OCI-LY7 (cell line): ENCODE results near the gene CLCN2. TPM values are rescaled to one million over a fixed set of nuclear protein-coding genes. Genes with fewer than 3 reads are reported as not detected.

Experiments used
- BruUV-seq: library from RNA; stranded (reverse); fragments of 400-500 nt; replicated peaks from 2 replicates; lab custom pipeline; 2021; lab: Mats Ljungman, UMichigan
- CTCF ChIA-PET: fragments of 300-600 bp; sonication (Branson Sonifier 250); formaldehyde crosslinking; loops from one replicate; lab custom pipeline; 2022; ENCODE audit warnings: antibody characterized with exemption; ENCODE audit not compliant: unreplicated experiment; lab: Charles Lee
- POLR2A ChIA-PET: fragments of 300-600 bp; sonication (Branson Sonifier 250); formaldehyde crosslinking; loops from one replicate; lab custom pipeline; 2022; ENCODE audit warnings: antibody characterized with exemption; lab: Charles Lee
- DNase-seq: peaks from one replicate; pipeline ENCODE4 v3.0.0-alpha.2; 2015; ENCODE audit warnings: low spot score
- H2AFZ ChIP-seq: fragments of 200-600 bp; sonication (generic), shearing (Covaris generic); 2 replicates; pipeline ENCODE4 v1.6.1; 2014; ENCODE audit warnings: mild to moderate bottlenecking, antibody characterized with exemption, low read length, moderate library complexity
- H3K27ac ChIP-seq: fragments of 200-600 bp; sonication (generic); 2 replicates; pipeline ENCODE4 v1.5.1; 2014; ENCODE audit warnings: mixed run types, low read depth, mild to moderate bottlenecking, moderate library complexity, low read length, inconsistent platforms; ENCODE audit not compliant: poor library complexity, severe bottlenecking
- H3K36me3 ChIP-seq: fragments of 200-600 bp; sonication (generic); 2 replicates; pipeline ENCODE4 v1.6.1; 2014; ENCODE audit warnings: mild to moderate bottlenecking, antibody characterized with exemption, low read length, moderate library complexity, mixed read lengths; ENCODE audit not compliant: insufficient read depth
- H3K4me1 ChIP-seq: fragments of 200-600 bp; sonication (generic); 2 replicates; pipeline ENCODE4 v1.5.1; 2014; ENCODE audit warnings: mild to moderate bottlenecking, low read length; ENCODE audit not compliant: insufficient read depth, poor library complexity, severe bottlenecking
- H3K4me2 ChIP-seq: fragments of 200-600 bp; sonication (generic); 2 replicates; pipeline ENCODE4 v1.6.1; 2014; ENCODE audit warnings: mild to moderate bottlenecking, low read length
- H3K4me3 ChIP-seq: fragments of 200-600 bp; sonication (generic); 2 replicates; pipeline ENCODE4 v1.5.1; 2014; ENCODE audit warnings: mild to moderate bottlenecking, low read depth, low read length; ENCODE audit not compliant: poor library complexity, severe bottlenecking
- H3K79me2 ChIP-seq: fragments of 200-600 bp; sonication (generic); 2 replicates; pipeline ENCODE4 v1.6.1; 2016; ENCODE audit warnings: low read depth, mild to moderate bottlenecking, low read length, moderate library complexity, mixed read lengths; ENCODE audit not compliant: insufficient read depth
- H3K9me2 ChIP-seq: fragments of 200-600 bp; sonication (generic); 2 replicates; pipeline ENCODE4 v1.6.1; 2016; ENCODE audit warnings: mild to moderate bottlenecking, low read length, mixed read lengths; ENCODE audit not compliant: insufficient read depth
- H3K9me3 ChIP-seq: fragments of 200-600 bp; sonication (generic); 2 replicates; pipeline ENCODE4 v1.6.1; 2014; ENCODE audit warnings: mild to moderate bottlenecking, mixed run types, low read length, mixed read lengths
- H4K20me1 ChIP-seq: fragments of 200-600 bp; sonication (generic); 2 replicates; pipeline ENCODE4 v1.6.1; 2014; ENCODE audit warnings: mild to moderate bottlenecking, antibody characterized with exemption, low read length, moderate library complexity, mixed read lengths; ENCODE audit not compliant: insufficient read depth
- CTCF ChIP-seq: fragments of 200-600 bp; sonication (generic); conservative IDR thresholded peaks from 2 replicates; pipeline ENCODE4 v1.5.1; 2014; ENCODE audit warnings: mild to moderate bottlenecking, antibody characterized with exemption, low read length, moderate library complexity, mixed read lengths
- EZH2phosphoT487 ChIP-seq: fragments of 200-600 bp; sonication (generic); IDR thresholded peaks from 2 replicates; pipeline ENCODE4 v1.6.1; 2018; ENCODE audit warnings: low read depth, borderline replicate concordance, mild to moderate bottlenecking, mixed run types, antibody characterized with exemption, low read length, moderate library complexity, mixed read lengths
- intact Hi-C: fragments of 100-400 bp; cut with micrococcal nuclease; formaldehyde crosslinking; loops from one replicate; pipeline ENCODE4 v1.10.0; 2022; ENCODE audit not compliant: unreplicated experiment
- total RNA-seq, 2 experiments: library from RNA; depleted of rRNA in 1 of 2; stranded (reverse); fragments of >200 nt in 1 of 2; shearing (Covaris generic) in 1 of 2; gene quantifications; 2 replicates each; pipeline ENCODE4 v1.2.3, GENCODE V29; 2014 to 2022

Gene CLCN2
- total RNA-seq, 2 experiments from 2014 or later, result 4.2 to 15.0 TPM

- TF ChIP-seq EZH2phosphoT487 (no peak), CTCF (no peak)
- no peak overlapping the region for H3K27ac ChIP-seq
- H3K4me3 ChIP-seq, result no peak overlapping the region
- DNase-seq, result no peak
- H3K4me2 ChIP-seq, result no peak overlapping the region
- no peaks in the 10 kb centered on the region for H3K79me2 ChIP-seq
- H3K9me3 ChIP-seq, result no peaks in the 10 kb centered on the region
- H3K4me1 ChIP-seq, result no peaks in the 10 kb centered on the region
- H3K9me2 ChIP-seq, result no peaks in the 10 kb centered on the region
- no TSS peak for BruUV-seq
- no peaks in the 10 kb centered on the region for H4K20me1 ChIP-seq
- CTCF ChIA-PET, result no interaction called here
- H3K36me3 ChIP-seq, result 0 out of 2 replicates have a peak, but pooled peaks cover 4% of the 10 kb centered on the region
- intact Hi-C loops, result no loop called here
- POLR2A ChIA-PET, result interaction anchor here (0.9 to 1.4 kb wide), 2 partner anchors 10 to 14 kb away, joined by 4 to 7 read pairs; partner anchors contain the start of genes CLCN2, FAM131A and POLR2H
- H2AFZ ChIP-seq, result no peak overlapping the region
Measured at GRCh38 chr3:184347321-184348056, 13.9 kb downstream of the CLCN2 start.

GRCh38 chr3:184346480-184347190, 14.8 kb downstream of the CLCN2 start:
- Histone ChIP-seq H4K20me1 (no peaks in the 10 kb centered on the region), H2AFZ (no peak overlapping the region), H3K4me2 (no peak overlapping the region), H3K4me1 (no peaks in the 10 kb centered on the region), H3K9me2 (no peaks in the 10 kb centered on the region), H3K36me3 (0 out of 2 replicates have a peak, but pooled peaks cover 4% of the 10 kb centered on the region), H3K9me3 (no peaks in the 10 kb centered on the region), H3K4me3 (no peak overlapping the region), H3K27ac (no peak overlapping the region), H3K79me2 (no peaks in the 10 kb centered on the region)
- ChIA-PET POLR2A (no interaction called here), CTCF (no interaction called here)
- intact Hi-C loops, result no loop called here
- no peak for DNase-seq
- BruUV-seq, result no TSS peak
- TF ChIP-seq CTCF, result no peak
- no peak for TF ChIP-seq EZH2phosphoT487
